Psoas muscle (tissue), 8 donors: ENCODE measurements around the gene RPL36A. TPM values are rescaled to one million over a fixed set of nuclear protein-coding genes. Genes with fewer than 3 reads are reported as not detected.

Experiments used
- ATAC-seq, 4 donors: fragments of 200-7000 bp; cut with Tn5 transposase; one replicate each; pipeline ENCODE4 v1.9.1; 2020; ENCODE audit warnings: moderate library complexity in 3 of 4, mild to moderate bottlenecking in 2 of 4
- DNase-seq, 2 donors: peaks; one replicate each; pipeline ENCODE4 v3.0.0-alpha.2; 2020
- H3K27ac ChIP-seq: fragments of 200-600 bp; one replicate; pipeline ENCODE4 v1.8.0; 2022
- H3K27me3 ChIP-seq, 3 donors: fragments of 200-600 bp in 1 of 3; one replicate each; pipeline versions ENCODE4 v1.6.1 to v1.8.0; 2013 to 2022; ENCODE audit warnings: low read length in 2 of 3, mild to moderate bottlenecking in 2 of 3, moderate library complexity in 1 of 3; ENCODE audit not compliant: insufficient read depth in 3 of 3
- H3K36me3 ChIP-seq, 2 donors: fragments of 200-600 bp in 1 of 2; one replicate each; pipeline versions ENCODE4 v1.6.1 to v1.8.0; 2013 to 2022; ENCODE audit warnings: low read depth in 1 of 2, mild to moderate bottlenecking in 1 of 2, moderate library complexity in 1 of 2; ENCODE audit not compliant: insufficient read depth in 1 of 2
- H3K4me1 ChIP-seq: fragments of 200-600 bp; one replicate; pipeline ENCODE4 v1.8.0; 2022
- H3K4me3 ChIP-seq: fragments of 200-600 bp; one replicate; pipeline ENCODE4 v1.8.0; 2022; ENCODE audit warnings: mild to moderate bottlenecking
- H3K9me3 ChIP-seq: fragments of 200-600 bp; one replicate; pipeline ENCODE4 v1.8.0; 2022
- WGBS, 3 donors: extraction: QIAGEN DNeasy Blood & Tissue Kit; methylation state at CpG; one replicate each; pipeline versions ENCODE4 v1.1.6 to v1.1.7; 2013; 5-methylcytosine and 5-hydroxymethylcytosine counted together
- intact Hi-C, 2 donors: fragments of 100-400 bp; cut with DNase I; formaldehyde crosslinking; loops; one replicate each; pipeline versions ENCODE4 v1.11.0 to v1.14.2; 2022
- polyA plus RNA-seq, 3 donors: library from polyadenylated mRNA; stranded (reverse); fragments of 200-250 nt; gene quantifications; one replicate each; pipeline ENCODE4 v1.2.3, GENCODE V29; 2013
- total RNA-seq, 4 donors: library from RNA; stranded (reverse); fragmentation: NEBNext Ultra II Directional in 2 of 4; extraction: Animal tissue kit (Norgen Biotek cat#: 25700) in 2 of 4; gene quantifications; one replicate each; pipeline versions ENCODE4 v1.2.1 to v1.2.4, GENCODE V29; 2021 to 2023
- TF ChIP-seq, protein P1 (sequence below): fragments of 200-600 bp; IDR thresholded peaks from one replicate; pipeline ENCODE4 v1.8.0; 2022; ENCODE audit warnings: antibody characterized with exemption
- donor health status: healthy with polysubstance abuse.
- donor health status: DM: no; HTN: no; CAD: no; lungs with moderate emphysema.
- donor health status: Bipolar disorder and iron deficiency.
- donor health status: healthy.
- donor health status: DM: yes; HTN: yes; CAD: no.
- donor health status: DM: no; HTN: no; CAD: no.
- donor health status: DM: no; HTN: no; CAD: no.
- donor health status: DM: yes; HTN: yes; CAD: no.

Gene RPL36A
- total and polyA plus RNA-seq, 7 donors, result 102 to 1,450 (median 181) TPM

DNA sequence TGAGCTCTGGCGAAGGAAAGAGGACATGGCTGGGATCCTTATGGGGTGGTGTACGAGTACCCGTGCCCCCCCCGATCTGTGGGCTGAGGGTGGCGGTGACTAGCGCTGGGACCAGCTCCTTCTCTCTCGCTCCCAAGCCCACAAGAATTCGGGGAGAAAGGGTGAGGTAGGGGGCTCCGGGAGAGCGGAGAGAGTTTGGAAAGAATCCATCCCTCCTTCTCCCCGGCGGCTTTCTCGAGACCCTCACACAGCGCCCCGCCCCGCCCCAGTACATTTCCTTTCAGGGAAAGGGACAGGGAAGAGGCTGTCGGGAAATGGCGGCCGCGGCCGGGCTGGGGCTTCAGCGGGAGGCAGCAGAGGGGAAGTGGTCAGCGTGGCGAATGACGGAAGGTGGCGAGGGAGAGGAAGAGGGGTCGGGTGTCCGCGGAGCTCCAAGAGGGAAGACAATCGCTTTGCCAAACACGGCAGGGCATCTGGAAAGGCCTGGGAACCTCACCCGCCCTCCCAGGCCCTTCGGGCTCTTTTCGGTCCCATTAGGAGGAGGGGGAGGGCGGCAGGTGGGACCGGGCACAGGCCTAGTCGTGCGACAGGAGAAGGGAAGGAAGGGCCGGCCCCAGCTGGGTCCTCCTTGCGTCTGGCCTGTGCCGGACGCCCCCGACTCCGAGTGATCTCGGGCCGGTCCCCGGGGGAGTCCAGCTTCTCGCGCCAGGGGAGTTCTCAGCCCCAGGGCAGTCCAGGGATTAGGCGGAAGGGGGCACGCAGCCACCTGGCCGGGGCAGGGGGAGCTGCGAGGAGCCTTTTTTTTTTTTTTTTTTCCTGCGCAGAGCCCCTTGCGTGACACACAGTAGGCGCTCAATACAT, 27.4 kb downstream of the RPL36A start:
- intact Hi-C loops, result loop anchor here (5.0 to 10.0 kb wide), 5 partner anchors 134 to 507 kb away; partner anchors contain the start of gene ARMCX1 (in 1 of the 2)
- Histone ChIP-seq H3K27me3 (peaks cover 0 to 16% (median 0%) of the 10 kb centered on the region in 3 donors), H3K4me1 (no peaks in the 10 kb centered on the region), H3K9me3 (no peaks in the 10 kb centered on the region), H3K4me3 (peak overlapping the region; percentile 66), H3K36me3 (peaks cover 0 to 5% of the 10 kb centered on the region in 2 donors), H3K27ac (peak overlapping the region; percentile 84)
- TF ChIP-seq, protein P1, sequence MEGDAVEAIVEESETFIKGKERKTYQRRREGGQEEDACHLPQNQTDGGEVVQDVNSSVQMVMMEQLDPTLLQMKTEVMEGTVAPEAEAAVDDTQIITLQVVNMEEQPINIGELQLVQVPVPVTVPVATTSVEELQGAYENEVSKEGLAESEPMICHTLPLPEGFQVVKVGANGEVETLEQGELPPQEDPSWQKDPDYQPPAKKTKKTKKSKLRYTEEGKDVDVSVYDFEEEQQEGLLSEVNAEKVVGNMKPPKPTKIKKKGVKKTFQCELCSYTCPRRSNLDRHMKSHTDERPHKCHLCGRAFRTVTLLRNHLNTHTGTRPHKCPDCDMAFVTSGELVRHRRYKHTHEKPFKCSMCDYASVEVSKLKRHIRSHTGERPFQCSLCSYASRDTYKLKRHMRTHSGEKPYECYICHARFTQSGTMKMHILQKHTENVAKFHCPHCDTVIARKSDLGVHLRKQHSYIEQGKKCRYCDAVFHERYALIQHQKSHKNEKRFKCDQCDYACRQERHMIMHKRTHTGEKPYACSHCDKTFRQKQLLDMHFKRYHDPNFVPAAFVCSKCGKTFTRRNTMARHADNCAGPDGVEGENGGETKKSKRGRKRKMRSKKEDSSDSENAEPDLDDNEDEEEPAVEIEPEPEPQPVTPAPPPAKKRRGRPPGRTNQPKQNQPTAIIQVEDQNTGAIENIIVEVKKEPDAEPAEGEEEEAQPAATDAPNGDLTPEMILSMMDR, result no peak
- ATAC-seq (peak; percentile 74 to 84 (median 80)), DNase-seq (peak; percentile 62 to 81)
- 1 to 19% (median 2%) methylated on average over 16 to 55 of the region's 56 CpGs for WGBS, 3 donors

DNA sequence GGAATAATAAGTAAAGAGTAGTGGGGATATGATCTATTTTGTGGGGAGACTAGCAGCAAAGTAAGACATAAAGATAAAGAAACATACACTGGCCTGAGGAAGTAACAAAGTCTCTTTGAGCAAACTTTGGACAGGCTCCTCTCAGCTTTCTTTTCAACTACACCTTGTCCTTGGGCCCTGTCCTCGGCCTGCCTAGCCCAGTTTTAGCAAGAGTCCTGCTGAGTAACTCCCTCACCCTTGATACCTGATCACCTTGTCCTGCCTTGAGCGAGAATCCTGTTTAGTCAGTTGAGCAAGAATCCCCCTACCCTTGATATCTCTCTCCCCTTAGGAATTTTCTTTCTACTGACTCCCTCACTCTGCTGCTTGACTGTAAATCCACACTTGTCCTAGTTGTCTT, 28.7 kb downstream of the RPL36A start:
- H3K27ac ChIP-seq, result no peak overlapping the region
- TF ChIP-seq, protein P1, result no peak
- ATAC-seq (no peak), DNase-seq (no peak)
- peaks cover 0 to 15% of the 10 kb centered on the region in 2 donors for H3K36me3 ChIP-seq
- no peaks in the 10 kb centered on the region for H3K9me3 ChIP-seq
- H3K4me1 ChIP-seq, result no peaks in the 10 kb centered on the region
- intact Hi-C loops, result loop anchor here (5.0 to 10.0 kb wide), 5 partner anchors 133 to 505 kb away; partner anchors contain the start of gene ARMCX1 (in 1 of the 2)
- 58 to 95% (median 71%) methylated on average over 2 of the region's 2 CpGs for WGBS, 3 donors
- peak overlapping the region; percentile 66 for H3K4me3 ChIP-seq
- H3K27me3 ChIP-seq, result peaks cover 0 to 16% (median 0%) of the 10 kb centered on the region in 3 donors

DNA sequence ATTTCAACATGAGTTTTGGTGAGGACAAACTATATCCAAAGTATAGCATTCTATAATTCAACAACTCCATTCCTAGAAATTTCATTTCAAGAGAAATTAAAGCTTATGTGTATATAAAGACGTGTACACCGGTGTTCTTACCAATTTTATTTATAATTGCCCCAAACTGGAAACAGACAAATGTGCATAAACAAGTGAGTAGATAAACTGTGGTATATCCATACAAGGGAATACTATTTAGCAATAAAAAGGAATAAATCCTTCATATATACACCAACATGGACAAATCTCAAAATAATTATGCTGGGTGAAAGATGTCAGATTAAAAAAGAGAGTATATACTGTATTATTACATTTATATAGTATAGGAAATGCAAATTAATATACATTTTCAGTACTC, 37.1 kb downstream of the RPL36A start:
- peaks cover 0 to 26% of the 10 kb centered on the region in 2 donors for H3K36me3 ChIP-seq
- no peak for ATAC-seq
- DNase-seq, result no peak
- H3K27me3 ChIP-seq, result no peaks in the 10 kb centered on the region
- TF ChIP-seq, protein P1, result no peak
- intact Hi-C loops, result no loop called here
- no peak overlapping the region for H3K4me3 ChIP-seq
- H3K4me1 ChIP-seq, result no peaks in the 10 kb centered on the region
- H3K9me3 ChIP-seq, result peaks cover 5% of the 10 kb centered on the region
- H3K27ac ChIP-seq, result no peak overlapping the region
- WGBS, 3 donors, result 85 to 100% (median 96%) methylated on average over 2 of the region's 2 CpGs

DNA sequence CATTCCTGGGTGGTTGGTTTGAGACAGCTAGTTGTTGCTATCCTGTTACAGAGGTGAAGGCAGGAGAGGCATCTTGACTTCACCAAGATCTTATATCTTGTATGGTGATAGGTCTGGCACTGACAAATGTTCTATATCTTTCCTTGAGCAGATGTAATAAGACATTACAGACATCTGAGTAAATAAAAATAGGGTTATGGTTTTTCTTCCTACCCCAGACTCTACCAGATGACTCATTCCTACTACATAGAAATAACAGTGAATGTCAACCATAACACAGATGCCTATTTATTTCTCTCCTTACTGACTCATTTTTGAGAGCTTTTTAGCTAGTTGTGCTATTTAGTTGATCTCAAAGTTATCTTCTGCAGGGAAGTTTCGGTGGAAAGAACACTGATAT, 39.1 kb downstream of the RPL36A start:
- Histone ChIP-seq H3K9me3 (peaks cover 5% of the 10 kb centered on the region), H3K27ac (no peak overlapping the region), H3K36me3 (peaks cover 0 to 12% of the 10 kb centered on the region in 2 donors), H3K4me3 (no peak overlapping the region), H3K27me3 (no peaks in the 10 kb centered on the region), H3K4me1 (no peaks in the 10 kb centered on the region)
- intact Hi-C loops, result no loop called here
- ATAC-seq (no peak), DNase-seq (no peak)
- WGBS, 3 donors, result 68 to 96% (median 93%) methylated on average over 1 of the region's 1 CpG
- TF ChIP-seq, protein P1, result no peak
